GM19468 (cell line): Measurements from ENCODE around the gene MARK3.

ENCODE experiments used
- ATAC-seq: cut with Tn5 transposase; IDR thresholded peaks from one replicate; pipeline ENCODE4 v1.9.1; 2021; ENCODE audit warnings: mild to moderate bottlenecking, moderate library complexity, moderate number of reproducible peaks; ENCODE audit not compliant: unreplicated experiment; ENCODE audit errors: extremely low read depth

The MARK3 gene

GRCh38 chr14:103532216-103533136, 147.3 kb downstream of the MARK3 start:
- ATAC-seq = no peak

GRCh38 chr14:103533137-103533998, 148.2 kb downstream of the MARK3 start:
- no peak for ATAC-seq

GRCh38 chr14:103533999-103534575, 148.9 kb downstream of the MARK3 start:
- ATAC-seq = no peak

DNA sequence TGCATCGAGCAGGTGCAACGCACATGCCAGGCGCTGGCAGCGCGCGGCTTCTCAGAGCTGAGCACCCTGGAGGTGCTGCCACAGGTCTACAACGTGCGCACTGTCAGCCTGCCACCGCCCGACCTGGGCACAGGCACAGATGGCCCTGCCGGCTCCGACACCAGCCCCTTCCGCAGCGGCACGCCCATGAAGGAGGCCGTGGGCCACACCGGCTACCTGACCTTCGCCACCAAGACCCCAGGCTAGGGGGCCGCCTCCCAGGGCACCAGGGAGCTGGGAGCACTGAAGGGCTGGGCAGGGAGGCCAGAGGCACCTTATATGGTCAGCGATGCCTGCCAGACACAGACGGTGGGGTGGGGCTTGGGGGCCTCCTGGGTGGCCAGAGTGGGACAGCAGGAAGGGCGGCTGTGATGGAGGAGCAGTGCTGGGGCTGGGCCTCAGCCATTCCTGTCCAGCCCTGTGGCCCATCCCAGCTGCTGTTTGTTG, 149.4 kb downstream of the MARK3 start:
- no peak for ATAC-seq

DNA sequence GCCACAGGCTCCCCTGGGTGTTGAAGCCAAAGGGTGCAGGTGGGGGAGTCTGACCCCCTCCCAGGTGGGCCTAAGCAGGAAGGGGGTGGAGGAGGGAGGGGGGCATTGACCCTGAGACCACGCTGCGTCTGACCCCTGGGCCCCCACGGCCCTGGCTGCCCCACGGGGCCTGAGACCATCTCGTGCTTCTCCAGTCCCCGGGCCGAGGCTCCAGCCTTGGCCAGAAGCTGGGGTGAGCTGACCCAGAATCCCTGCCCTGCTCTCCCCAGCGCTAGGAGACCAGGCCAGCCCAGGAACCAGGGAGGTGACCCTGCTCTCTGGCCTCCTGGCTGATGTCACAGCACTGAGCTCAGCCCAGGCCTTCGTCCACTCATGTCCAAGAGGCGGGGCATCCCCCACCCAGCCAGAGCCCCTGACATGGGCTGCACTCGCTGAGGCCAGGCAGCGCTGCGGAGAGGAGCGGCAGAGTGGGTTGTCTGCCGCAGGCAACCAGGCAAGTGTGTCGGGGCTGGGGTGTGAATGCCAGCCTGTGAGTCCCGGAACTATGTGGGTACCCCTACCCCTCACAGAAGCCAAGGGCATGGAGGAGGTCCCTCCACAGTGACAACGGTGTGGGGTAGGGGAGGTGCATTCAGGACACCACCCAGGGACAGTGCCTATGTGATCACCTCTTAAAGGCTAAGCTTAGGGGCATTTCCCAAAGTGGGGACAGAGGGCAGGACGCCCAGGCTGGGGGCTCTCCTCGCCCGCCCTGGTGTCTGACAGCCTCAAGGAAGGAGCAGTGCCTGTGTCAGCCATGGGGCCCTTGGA, 150.1 kb downstream of the MARK3 start:
- ATAC-seq = no peak

- ATAC-seq = no peak
Observed at GRCh38 chr14:103535891-103536565, 150.8 kb downstream of the MARK3 start.

DNA sequence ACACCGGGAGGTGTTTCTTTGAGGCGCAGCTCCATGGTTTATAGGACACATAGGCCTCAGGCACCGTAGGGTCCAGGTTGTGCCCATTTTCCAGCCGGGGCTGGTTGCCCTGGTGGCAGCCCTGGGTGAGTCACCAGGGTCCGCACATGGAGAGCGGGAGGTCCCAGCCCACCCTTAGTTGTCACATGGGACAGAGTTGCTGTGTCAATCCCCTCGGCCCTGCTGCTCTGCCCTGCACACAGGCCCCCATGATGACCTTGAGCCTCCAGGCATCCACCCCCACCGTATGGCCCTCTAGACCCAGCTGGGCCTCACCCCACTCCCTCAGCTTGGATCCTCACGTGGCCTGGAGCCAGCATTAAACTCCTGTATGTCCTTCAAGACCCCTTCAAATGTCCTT, 151.5 kb downstream of the MARK3 start:
- ATAC-seq = no peak

GRCh38 chr14:103537175-103537990, 152.2 kb downstream of the MARK3 start:
- no peak for ATAC-seq

GRCh38 chr14:103538291-103539055, 153.3 kb downstream of the MARK3 start:
- no peak for ATAC-seq

DNA sequence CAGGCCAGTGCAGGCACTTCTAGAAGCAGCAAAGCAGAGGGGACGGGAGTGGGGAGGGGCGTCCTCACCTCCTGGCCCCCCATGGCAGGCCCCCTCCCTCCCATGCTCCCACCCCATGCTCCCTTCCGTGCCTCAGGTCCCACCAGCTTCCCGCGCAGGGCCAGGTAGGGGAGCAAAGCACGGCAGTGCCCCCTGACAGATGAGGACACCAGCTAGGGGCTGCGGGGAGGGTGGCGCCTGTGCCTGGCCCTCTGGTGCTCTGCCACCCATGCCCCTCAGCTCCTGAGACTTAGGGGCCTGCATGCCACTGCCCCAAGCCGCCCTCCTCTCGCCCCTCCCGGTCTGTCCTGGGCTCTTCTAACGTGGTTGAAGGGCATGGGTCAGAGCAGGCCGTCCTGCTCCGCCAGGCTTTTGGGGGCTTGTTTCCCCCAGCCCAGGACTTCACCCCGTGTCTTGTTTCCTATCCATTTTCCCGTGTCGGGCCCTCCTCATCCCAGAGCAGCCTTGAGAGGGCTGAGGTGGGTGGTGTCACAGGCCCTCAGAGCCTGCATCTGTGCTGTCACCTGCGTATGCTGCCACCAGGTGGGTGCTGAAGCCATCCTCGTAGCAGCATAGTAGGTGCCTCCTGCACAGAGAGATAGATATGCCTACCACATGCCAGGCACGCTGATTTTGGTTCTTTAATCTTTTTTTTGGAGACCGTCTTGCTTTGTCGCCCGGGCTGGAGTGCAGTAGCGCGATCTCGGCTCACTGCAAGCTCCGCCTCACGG, 154.0 kb downstream of the MARK3 start:
- no peak for ATAC-seq

GRCh38 chr14:103540821-103541708, 155.8 kb downstream of the MARK3 start:
- no peak for ATAC-seq

- no peak for ATAC-seq
Observed at GRCh38 chr14:103541709-103542604, 156.7 kb downstream of the MARK3 start.

DNA sequence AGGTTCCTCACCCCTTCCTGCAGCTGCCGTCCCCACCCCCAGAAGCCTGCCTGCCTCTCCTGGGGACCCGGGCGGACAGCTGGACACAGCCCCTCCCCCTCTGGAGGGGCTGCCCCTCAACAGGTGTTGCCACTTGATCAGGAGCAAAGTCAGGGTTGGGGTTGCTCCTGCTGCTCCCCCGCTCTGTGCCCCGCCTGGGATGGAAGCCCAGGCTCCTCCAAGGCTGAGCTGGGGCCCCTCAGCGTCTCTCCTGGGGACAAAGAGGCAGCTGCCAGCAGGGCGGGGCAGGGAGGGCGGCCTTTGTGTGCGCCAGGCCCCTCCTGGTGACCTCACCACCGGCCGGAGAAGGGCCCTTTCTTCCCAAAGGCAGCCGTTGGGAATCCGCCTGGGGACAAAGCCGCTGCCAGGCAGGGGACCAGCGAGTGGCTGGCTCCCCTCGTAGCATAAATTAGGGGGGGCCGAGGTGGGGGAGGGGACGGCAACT, 157.4 kb downstream of the MARK3 start:
- no peak for ATAC-seq

GRCh38 chr14:103543140-103543539, 157.9 kb downstream of the MARK3 start:
- ATAC-seq = no peak
